ENCODE data around the gene MEGF10.

MEGF10 gene

GRCh38 chr5:127363403-127363802, 72.8 kb downstream of the MEGF10 start:
- H3K27ac ChIP-seq: no peak overlapping the region
- DNase-seq (ENCODE audit: low read depth, low spot score): no peak

- no peak for DNase-seq (ENCODE audit: low read depth, low spot score)
- no peak overlapping the region for H3K27ac ChIP-seq
These were observed 76.4 kb downstream of the MEGF10 start for GRCh38 chr5:127367029-127367428.

- peak; percentile 3 for DNase-seq (ENCODE audit: low read depth, low spot score)
- no peak overlapping the region for H3K27ac ChIP-seq
These were observed 77.4 kb downstream of the MEGF10 start for GRCh38 chr5:127367946-127368465.

GRCh38 chr5:127369796-127370195, 79.2 kb downstream of the MEGF10 start:
- DNase-seq (ENCODE audit: low read depth, low spot score): no peak
- no peak overlapping the region for H3K27ac ChIP-seq

- no peak overlapping the region for H3K27ac ChIP-seq
These were observed 80.0 kb downstream of the MEGF10 start for GRCh38 chr5:127370631-127371030.

GRCh38 chr5:127373858-127374491, 83.4 kb downstream of the MEGF10 start:
- DNase-seq (ENCODE audit: low read depth, low spot score): no peak
- H3K27ac ChIP-seq: no peak overlapping the region

More at GRCh38 chr5:127370631-127371030, 80.0 kb downstream of the MEGF10 start:
- DNase-seq (ENCODE audit: low read depth, low spot score): no peak

GRCh38 chr5:127375124-127375523, 84.5 kb downstream of the MEGF10 start:
- H3K27ac ChIP-seq: no peak overlapping the region
- no peak for DNase-seq (ENCODE audit: low read depth, low spot score)

GRCh38 chr5:127375544-127376091, 85.0 kb downstream of the MEGF10 start:
- DNase-seq (ENCODE audit: low read depth, low spot score): no peak
- H3K27ac ChIP-seq: no peak overlapping the region

GRCh38 chr5:127377651-127378050, 87.1 kb downstream of the MEGF10 start:
- no peak for DNase-seq (ENCODE audit: low read depth, low spot score)
- H3K27ac ChIP-seq: no peak overlapping the region

GRCh38 chr5:127385936-127386335, 95.3 kb downstream of the MEGF10 start:
- H3K27ac ChIP-seq: no peak overlapping the region
- DNase-seq (ENCODE audit: low read depth, low spot score): no peak

- DNase-seq (ENCODE audit: low read depth, low spot score): no peak
- no peak overlapping the region for H3K27ac ChIP-seq
These were observed 96.0 kb downstream of the MEGF10 start for GRCh38 chr5:127386557-127386956.

- no peak overlapping the region for H3K27ac ChIP-seq
- no peak for DNase-seq (ENCODE audit: low read depth, low spot score)
These were observed 99.0 kb downstream of the MEGF10 start for GRCh38 chr5:127389601-127390000.

GRCh38 chr5:127392762-127393161, 102.2 kb downstream of the MEGF10 start:
- DNase-seq (ENCODE audit: low read depth, low spot score): no peak
- no peak overlapping the region for H3K27ac ChIP-seq

GRCh38 chr5:127396490-127397155, 106.0 kb downstream of the MEGF10 start:
- DNase-seq (ENCODE audit: low read depth, low spot score): no peak
- H3K27ac ChIP-seq: no peak overlapping the region

GRCh38 chr5:127398508-127398907, 107.9 kb downstream of the MEGF10 start:
- no peak for DNase-seq (ENCODE audit: low read depth, low spot score)
- H3K27ac ChIP-seq: no peak overlapping the region

- no peak overlapping the region for H3K27ac ChIP-seq
- DNase-seq (ENCODE audit: low read depth, low spot score): no peak
These were observed 108.5 kb downstream of the MEGF10 start for GRCh38 chr5:127399068-127399467.

GRCh38 chr5:127400539-127400938, 109.9 kb downstream of the MEGF10 start:
- DNase-seq (ENCODE audit: low read depth, low spot score): no peak
- H3K27ac ChIP-seq: no peak overlapping the region

GRCh38 chr5:127400946-127401670, 110.5 kb downstream of the MEGF10 start:
- H3K27ac ChIP-seq: no peak overlapping the region
- DNase-seq (ENCODE audit: low read depth, low spot score): no peak

GRCh38 chr5:127402361-127402760, 111.8 kb downstream of the MEGF10 start:
- no peak overlapping the region for H3K27ac ChIP-seq
- DNase-seq (ENCODE audit: low read depth, low spot score): no peak

GRCh38 chr5:127404190-127404589, 113.6 kb downstream of the MEGF10 start:
- no peak overlapping the region for H3K27ac ChIP-seq
- no peak for DNase-seq (ENCODE audit: low read depth, low spot score)

Measured in epithelial cell of prostate (primary cell).